ENCODE measurements around the gene DYNLT2B.
A peak's percentile ranks its signal among the peaks of the same experiment; 100 is the strongest.
"Not testable (repeated sequence)": the region's sequence is repeated elsewhere in the genome, so short reads cannot be mapped to it uniquely, and the experiment has no call there.

Gene DYNLT2B

DNA sequence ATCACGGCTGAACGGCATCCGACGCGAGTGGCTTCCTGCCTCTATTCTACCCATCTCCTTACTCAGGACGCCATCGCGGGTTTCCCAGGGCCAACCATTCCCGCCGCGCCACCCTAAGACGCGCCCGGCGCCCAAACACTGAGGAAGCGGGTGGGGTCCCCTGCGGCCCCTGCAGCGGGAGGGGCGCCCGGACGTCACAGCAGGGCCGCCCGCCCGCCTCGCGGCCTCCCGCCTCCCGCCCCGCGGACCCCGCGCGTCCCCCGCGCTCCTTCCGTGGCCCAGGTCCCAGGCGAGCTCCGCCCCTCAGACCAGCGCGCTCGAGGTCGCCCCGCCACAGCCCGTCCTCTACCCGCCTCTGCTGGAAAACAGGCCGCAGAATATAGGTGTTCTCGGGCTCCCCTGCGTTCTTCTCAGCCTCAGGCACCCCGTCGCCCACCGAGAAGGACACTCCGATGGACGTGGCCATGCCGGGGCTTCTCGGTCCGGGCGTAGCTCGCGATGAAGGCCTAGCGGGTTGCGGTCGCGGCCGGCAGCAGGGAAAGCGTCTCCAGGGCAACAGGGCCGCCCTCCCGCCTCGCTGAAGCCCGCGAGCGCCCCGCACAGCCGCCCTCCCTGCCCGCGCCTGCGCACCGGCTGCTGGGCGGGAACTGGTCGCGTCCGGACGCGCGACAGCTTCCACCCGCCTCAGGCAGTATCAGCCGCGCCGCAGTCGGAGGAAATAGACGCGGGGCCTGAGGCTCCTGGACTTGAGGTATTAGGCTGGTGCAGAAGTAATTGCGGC lies at the start of gene DYNLT2B:
DYNLT2B (minus strand) TSS at position 554 of the 781 bp plus-strand sequence; CDS start at position 466, 88 bp downstream.
- DNase-seq: peak; percentile 90

DNA sequence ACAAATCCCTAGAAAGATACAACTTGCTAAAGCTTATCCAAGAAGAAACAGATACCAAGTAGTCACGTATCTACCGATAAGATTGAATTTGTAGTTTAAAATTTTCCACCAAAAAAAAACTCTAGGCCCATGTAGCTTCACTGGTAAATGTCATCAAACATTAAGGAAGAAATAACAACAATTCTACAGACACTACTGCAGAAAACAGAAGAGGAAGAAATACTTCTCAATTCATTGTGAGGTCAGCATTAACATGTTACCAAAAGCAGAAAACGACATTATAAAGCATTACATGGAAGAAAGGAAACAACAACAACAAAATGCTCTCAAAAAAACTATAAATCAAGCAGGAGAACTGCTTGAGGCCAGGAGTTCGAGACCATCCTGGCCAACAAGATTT lies 47.7 kb upstream of the DYNLT2B start:
- no peak for DNase-seq

DNA sequence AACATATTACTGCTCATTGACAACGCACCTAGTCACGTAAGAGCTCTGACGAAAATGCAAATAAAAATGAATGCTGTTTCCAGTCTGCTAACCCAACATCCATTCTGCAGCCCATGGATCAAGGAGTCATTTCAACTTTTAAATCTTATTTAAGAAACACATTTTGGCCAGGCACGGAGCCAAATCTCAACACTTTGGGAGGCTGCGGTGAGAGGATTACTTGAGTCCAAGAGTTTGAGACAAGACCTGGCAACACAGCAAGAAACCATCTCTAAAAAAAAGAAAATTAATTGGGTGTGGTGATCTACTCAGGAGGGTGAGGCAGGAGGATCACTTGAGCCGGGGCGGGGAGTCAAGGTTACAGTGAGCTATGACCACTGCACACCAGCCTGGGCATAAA lies 42.5 kb upstream of the DYNLT2B start:
- no peak for DNase-seq

DNA sequence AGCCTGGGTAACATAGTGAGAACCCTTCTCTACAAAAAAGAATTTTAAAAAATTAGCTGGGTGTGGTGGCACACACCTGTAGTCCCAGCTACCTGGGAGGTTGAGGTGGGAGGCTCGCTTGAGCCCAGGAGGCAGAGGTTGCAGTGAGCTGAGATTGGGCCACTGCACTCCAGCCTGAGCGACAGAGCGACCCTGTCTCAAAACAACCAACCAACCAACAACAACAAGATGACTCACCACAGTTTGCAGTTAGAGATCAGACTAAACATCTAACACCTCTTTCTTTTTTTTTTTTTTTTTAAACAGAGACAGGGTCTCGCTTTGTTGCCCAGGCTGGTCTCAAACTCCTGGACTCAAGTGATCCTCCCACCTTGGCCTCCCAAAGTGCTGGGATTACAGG lies 40.5 kb upstream of the DYNLT2B start:
- DNase-seq: not testable (repeated sequence)

DNA sequence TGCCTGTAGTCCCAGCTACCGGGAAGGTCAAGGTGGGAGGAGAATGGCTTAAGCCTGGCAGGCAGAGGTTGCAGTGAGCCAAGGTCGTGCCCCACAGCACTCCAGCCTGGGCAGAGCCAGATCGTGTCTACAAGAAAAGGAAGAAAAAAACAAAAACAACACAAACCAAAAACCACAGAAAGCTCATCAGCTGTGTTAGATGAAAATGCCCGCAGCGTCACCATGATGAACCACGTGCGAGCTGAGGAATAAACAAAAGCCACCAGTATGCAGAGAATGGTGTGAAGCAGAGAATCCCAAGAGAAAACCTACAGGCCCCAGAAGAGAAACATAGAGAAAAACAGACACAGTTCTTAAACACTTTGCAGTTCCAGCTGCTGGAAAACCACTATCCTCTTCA lies 39.9 kb upstream of the DYNLT2B start:
- DNase-seq: no peak

DNA sequence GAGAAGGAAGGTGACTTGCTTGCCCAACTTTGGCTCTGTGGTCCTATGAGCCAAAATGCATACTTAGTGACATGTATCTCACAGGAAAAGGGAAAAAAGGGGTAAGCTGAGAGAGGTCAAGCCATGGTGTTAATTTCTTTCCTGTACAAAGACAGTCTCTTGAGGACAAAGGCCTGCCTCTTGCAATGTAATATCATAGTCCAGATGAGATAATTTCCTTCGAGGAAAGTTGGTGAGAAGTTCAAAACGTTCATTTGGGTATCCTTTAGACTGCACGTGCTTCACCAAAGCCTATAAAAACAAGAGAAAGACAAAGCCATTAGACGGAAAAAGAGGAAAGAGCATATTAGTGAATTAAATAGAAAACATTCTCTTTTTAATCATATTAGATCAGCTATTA lies 38.5 kb upstream of the DYNLT2B start:
- no peak for DNase-seq

DNA sequence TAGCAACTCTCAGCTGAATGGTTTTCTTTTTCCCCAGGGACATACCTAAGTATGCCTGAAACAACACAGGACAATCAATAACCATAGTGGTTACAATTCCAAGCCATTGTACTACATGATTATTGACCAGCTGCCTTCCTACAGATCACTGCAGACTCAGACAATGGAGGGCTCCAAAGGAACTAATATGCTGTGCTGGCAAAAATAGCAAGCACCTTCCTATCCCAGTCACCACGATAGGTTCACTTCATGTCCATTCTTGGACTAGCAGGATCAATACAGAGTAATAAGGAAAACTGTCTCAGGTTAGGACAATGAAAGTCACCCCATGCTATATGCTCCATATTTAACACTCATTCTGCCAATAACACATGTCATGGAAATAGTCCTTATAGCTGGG lies 37.6 kb upstream of the DYNLT2B start:
- no peak for DNase-seq

DNA sequence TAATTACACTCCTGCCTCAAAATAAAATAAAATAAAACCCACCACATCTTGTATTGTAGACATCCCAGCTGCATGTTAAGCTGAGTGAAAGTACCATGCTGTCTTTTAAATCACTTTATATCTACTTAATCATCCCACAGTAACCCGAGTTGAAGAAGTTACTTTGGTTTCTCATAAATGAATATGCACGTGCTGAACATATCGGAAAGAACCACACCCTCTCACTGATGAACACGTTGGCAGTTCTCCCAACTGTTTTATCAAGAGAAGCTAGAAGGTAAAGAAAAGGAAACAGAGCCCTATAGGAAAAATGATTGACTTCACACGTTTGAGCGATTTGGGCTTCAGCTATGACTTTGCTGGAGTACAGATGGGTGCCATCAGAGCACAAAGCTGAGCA lies 36.1 kb upstream of the DYNLT2B start:
- DNase-seq: no peak

DNA sequence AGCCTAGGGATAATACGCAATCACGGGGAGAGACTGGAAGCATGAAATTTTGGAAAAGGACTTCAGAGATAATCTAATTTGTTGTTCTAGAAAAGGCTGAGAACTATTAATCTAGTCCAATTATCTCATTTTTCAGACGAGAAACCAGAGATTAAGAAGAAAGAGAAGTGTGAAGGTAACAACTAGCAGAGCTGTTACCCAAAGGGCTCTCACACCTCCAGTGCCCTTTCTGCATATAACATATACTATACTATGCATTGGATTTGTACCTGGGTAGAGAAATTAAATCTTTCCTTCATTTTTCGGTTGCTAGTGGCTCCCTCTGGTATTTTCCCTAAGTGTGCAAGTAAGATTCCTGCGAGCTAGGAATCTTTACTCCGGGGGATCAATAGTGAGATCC lies 33.5 kb upstream of the DYNLT2B start:
- DNase-seq: no peak

DNA sequence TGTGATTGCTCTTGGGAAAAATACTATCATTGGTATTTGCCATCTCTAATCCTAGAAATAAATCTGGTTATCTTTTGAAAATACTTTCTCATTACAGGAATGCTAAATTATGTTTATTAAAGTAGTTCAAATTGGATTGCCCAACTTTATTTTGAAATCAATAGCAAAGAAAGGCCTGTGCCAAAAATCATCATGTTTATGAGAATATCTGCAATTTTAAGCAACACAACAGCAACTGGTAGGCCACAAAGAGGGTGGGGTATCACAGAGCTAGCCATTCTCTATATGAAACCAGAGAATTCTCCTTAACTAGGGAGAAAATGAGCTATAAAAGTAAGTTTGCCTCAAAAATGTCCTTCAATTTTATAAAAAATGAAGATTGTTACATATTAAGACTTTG lies 32.0 kb upstream of the DYNLT2B start:
- DNase-seq: no peak

DNA sequence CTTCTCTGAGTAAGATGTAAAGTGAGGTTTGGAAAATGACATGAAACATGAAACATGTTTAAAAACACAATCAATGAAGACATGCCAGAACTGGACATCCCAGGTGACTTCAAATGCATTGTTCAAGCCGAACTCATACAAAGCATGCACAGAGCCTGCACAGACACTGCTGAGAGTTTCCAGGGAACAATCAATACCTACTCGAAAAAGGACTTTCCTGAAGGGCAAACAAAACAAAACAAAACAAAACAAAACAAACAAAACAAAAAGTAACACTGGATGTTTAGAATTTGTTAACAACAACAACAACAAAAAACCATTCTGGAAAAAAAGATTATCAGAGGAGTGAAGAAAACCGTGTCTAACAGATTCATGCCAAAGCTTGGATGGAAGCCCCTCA lies 30.7 kb upstream of the DYNLT2B start:
- no peak for DNase-seq

DNA sequence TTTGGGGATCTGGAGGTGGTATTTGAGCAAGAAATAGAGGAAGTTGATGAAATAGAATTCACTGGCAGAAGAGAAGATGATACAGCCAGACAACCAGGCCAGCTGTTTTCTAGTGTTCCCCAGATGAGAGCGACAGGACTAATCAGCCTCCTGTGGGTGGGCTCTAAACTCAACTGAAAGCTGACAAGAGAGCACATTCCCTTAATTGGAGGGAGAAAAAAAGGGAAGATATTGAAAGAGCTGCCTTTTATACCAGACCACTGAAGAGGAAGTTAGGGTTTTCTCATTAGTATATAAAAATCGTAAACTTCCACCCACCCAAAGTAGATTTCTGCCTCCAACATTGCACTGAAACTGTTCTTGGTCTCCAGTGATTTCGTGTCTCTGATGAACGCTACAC lies 26.6 kb upstream of the DYNLT2B start:
- DNase-seq: no peak

DNA sequence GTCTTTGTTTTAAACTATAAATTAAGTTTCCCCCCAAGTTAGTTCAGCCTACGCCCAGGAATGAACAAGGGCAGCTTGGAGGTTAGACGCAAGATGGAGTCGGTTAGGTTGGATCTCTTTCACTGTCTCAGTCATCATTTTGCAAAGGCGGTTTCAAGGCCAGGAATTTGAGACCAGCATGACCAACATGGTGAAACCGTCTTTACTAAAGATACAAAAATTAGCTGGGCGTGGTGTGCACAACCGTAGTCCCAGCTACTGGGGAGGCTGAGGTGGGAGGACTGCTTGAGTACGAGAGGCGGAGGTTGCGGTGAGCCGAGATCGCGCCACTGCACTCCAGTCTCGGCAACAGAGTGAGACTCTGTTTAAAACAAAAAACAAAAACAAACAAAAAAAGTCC lies 25.9 kb upstream of the DYNLT2B start:
- DNase-seq: not testable (repeated sequence)

DNA sequence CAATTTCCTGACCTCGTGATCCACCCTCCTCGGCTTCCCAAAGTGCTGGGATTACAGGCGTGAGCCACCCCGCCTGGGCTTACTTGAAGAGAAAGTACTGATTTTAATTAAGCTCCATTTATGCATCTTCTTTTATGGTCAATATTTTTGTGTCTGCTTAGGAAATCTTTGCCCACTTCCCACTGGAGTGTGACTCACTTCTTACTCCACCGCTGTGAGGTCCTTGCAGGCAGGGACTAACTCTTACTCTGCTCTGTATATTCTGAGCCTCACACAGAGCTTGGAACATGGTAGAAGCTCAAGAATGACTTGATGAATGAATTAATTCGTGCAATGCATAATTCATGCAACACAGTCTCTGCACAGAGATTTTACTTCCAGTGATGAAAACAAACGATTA lies 23.1 kb upstream of the DYNLT2B start:
- no peak for DNase-seq

DNA sequence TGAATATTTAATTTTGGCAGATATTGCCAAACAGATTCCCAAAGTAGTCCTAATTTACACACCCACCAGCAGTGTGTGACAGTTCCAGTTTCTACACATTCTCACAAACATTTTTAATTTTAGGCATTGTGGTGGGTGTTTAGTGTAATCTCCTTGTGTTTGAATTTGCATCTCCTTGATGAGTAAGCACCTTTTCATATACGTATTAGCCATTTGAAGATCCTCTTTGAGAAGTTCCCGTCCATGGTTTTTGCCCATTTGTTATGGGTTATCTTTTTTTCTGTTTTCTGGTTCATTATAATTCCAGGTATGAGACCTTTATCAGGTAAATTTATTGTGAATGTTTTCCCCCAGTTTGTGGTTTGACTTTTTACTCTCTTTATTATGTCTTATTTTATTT lies 22.4 kb upstream of the DYNLT2B start:
- DNase-seq: no peak

DNA sequence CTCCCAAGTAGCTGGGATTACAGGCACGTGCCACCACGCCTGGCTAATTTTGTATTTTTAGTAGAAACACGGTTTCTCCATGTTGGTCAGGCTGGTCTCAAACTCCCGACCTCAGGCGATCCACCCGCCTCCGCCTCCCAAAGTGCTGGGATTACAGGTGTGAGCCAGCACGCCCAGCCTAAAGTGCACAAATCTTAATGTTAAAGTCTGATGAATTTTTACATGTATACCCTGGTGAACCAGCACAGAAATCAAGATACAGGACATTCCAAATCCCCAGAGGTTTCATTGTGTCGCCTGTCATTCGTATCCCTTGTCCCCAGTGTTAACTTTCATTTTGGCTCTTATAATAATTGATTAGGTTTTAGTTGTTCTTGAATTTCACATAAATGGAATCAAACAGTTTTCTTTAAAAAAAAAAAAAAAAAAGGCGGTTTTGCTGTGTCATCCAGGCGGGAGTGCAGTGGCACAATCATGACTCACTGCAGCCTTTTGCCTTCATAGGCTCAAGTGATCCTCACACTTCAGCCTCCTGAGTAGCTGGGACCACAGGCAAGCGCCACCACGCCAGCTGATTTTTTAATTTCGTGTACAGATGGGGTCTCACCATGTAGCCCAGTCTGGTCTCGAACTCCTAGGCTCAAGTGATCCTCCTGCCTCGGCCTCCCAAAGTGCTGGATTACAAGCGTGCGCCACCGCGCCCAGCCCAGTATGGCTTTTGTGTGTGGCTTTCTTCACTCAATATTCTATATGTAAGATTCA lies 21.6 kb upstream of the DYNLT2B start:
- no peak for DNase-seq

DNA sequence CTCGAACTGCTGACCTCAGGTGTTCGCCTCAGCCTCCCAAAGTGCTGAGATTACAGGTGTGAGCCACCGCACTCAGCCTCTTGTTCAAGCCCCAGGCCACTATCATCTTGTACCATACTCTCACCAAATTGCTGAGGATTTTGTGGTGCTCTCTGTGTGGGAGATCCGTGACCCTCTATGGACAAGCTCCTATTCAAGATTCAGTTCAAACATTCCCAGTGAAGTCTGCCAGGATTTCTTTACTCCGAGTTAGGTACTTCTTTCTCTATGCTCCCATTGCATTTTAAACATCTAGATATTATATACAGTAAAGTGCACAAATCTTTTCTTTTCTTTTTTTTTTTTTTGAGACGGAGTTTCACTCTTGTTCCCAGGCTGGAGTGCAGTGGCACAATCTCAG lies 21.0 kb upstream of the DYNLT2B start:
- no peak for DNase-seq

DNA sequence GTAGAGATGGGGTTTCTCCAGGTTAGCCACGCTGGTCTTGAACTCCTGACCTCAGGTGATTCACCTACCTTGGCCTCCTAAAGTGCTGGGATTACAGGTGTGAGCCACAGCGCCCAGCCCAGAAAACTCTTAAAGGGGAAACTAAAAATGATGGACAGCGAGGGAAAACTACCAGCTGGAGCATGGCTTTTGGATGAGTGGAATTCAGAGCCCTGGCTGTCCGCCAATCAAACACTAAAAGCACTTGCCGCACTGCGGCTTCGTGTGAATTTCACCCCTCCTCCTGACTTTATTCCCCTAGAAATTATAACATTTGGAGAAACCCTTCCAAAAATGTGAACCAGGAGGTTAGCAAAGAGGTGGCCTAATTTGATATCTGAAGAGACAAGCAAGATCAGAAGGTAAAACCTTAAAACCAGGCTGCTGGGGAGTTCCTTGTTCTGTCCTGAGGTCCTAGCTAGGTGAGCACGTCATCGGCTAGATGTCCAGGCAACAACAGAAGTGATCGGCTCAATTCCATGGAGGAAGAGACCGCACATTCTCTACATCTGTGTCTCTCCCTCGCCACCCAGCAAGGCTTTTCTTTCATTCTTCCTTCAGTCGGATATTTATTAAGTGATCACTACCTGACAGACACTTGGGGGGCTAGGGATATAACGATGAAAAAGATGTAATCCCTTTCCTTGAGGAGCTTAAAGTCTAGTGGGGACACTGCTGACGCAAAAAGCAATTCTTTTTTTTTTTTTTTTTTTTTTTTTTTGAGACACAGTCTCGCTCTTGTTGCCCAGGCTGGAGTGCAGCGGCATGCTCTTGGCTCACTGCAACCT lies 18.5 kb upstream of the DYNLT2B start:
- DNase-seq: peak; percentile 14

DNA sequence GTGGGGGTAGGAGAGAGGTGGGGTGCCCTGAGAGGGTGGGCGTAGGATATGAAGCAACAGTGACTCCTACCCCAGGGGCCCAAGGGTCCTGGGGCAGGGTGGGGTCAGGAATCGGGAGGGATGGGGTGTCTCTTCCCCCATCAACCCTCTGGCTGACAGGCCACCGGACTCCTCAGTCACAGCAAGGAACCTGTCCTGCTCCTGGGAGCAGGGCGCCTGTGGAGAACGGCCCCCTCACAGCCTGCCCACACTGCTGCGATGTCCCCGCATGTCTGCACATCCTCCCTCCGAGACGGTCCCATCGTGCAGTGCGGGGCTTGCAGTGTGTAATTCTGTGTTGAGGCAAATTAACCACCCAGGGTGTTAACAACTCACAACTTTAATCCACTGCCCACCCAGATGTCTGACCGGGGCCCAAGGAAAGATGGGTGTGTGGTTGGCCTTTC lies 17.5 kb upstream of the DYNLT2B start:
- no peak for DNase-seq

DNA sequence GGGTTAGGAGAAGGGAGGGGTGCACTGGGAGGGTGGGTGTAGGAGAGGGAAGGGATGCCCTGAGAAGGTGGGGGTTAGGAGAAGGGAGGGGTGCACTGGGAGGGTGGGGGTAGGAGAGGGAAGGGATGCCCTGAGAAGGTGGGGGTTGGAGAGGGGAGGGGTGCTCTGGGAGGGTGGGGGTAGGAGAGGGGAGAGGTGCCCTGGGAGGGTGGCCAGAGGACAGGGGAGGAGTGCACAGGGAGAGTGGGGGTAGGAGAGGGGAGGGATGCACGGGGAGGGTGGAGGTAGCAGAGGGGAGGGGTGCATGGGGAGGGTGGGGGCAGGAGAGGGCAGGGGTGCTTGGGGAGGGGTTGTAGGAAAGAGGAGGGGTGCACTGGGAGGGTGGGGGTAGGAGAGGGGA lies 16.9 kb upstream of the DYNLT2B start:
- no peak for DNase-seq

DNA sequence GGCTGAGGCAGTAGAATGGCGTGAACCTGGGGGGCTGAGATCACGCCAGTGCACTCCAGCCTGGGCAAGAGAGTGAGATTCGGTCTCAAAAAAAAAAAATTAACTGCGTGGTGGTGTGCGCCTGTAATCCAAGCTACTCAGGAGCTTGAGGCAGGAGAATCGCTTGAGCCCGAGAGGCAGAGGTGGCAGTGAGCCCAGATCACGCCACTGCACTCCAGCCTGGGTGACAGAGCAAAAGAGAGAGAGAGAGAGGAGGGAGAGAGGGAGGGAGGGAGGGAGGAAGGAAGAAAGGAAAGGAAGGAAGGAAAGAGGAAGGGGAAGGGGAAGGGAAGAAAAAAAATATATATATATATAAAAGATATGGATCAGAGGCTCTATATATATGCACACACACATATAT lies 14.1 kb upstream of the DYNLT2B start:
- DNase-seq: peak; percentile 54

DNA sequence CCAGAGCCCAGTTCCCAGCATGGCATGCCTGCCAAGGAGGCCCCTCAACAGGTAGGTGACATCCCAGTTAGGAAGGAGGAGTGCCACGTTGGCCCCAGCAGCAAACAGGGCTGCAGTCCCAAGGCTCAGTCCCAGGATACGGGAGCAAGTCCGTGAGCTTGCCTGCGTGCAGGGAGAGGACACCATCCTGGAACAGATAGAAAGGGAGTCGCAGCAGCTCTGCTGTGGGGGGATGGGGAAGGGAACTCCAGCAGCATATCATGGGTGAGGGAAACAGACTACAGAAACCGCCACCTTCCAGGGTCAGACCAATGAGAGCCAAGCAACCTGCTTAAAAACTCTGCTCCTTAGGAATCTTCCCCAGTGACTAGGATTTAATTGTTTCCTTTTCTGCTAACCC lies 9.4 kb upstream of the DYNLT2B start:
- DNase-seq: no peak

DNA sequence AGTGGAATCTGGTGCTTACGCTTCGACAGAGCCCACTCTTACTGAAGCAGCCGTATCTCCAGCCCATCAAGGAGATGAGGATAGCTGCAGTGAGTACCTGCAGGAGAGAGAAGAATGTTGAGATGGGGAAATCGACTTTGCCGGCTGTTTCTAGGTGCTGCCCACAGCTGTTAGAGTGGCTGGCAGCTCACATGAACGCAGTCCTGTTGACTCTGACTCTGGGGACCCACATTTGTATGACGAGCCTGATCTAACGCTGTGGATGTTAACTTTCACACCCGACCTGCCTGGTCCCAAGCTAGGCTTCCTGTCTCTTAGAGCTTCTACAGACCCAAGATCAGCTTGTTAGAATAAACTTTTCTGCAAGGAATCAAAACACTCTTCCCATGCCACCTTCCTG lies 8.9 kb upstream of the DYNLT2B start:
- DNase-seq: no peak

DNA sequence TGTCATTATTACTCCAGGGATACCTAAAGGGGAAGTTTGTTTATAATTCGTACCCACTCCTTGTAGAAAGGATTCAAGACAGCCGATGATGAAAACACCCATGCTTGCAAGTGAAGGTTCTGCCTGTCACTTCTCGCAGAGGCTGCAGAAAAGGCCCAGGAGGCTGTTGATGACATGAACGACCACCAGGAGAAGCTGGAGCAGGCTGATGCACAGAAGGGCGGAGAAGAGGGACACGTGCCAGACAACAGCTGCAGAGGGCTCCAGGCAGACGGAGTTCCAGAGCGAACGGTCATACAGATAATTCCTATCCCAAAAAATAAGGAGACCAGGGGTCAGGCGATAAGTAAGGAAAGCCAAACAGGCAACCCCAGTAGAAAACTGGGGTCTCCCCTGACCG lies 5.7 kb upstream of the DYNLT2B start:
- DNase-seq: no peak
